SK-N-MC (cell line): ENCODE data around the gene TEX261.

Experiments
- EZH2 ChIP-seq: fragments of 200-600 bp; sonication (generic); IDR thresholded peaks from one replicate; pipeline ENCODE4 v1.6.1; 2017; ENCODE audit warnings: antibody characterized with exemption
- FOXP2 ChIP-seq: optimal IDR thresholded peaks from 2 replicates; pipeline ENCODE3; 2011; ENCODE audit warnings: mild to moderate bottlenecking, moderate library complexity; ENCODE audit not compliant: insufficient read depth; ENCODE audit errors: extremely low read length, control extremely low read depth
- POLR2AphosphoS5 ChIP-seq: IDR thresholded peaks from 2 replicates; pipeline ENCODE4 v1.6.1; 2012; ENCODE audit warnings: mild to moderate bottlenecking, low read depth, low read length, borderline replicate concordance

- no peak for TF ChIP-seq POLR2AphosphoS5
- TF ChIP-seq EZH2: no peak
- no peak for TF ChIP-seq FOXP2
Observed at GRCh38 chr2:70954886-70955285, 39.8 kb downstream of the TEX261 start.
